PFSK-1 (cell line): ENCODE measurements around the gene PC.

Experiments used
- FOXP2 ChIP-seq: optimal IDR thresholded peaks from 2 replicates; pipeline ENCODE3; 2011; ENCODE audit warnings: borderline replicate concordance, control low read depth, inconsistent platforms; ENCODE audit not compliant: insufficient read depth; ENCODE audit errors: extremely low read length, extremely low read depth
- POLR2AphosphoS5 ChIP-seq: IDR thresholded peaks from 2 replicates; pipeline ENCODE4 v1.6.1; 2012; ENCODE audit warnings: low read depth, mild to moderate bottlenecking, control low read depth, low read length, moderate library complexity
- REST ChIP-seq, 2 experiments: IDR thresholded peaks; 2 replicates each; pipeline versions ENCODE4 v1.6.1 to v1.8.0; 2011 to 2012; ENCODE audit warnings: low read depth in 2 of 2, low read length in 2 of 2, control low read depth in 1 of 2, inconsistent platforms in 1 of 2, mild to moderate bottlenecking in 1 of 2, moderate library complexity in 1 of 2; ENCODE audit not compliant: insufficient read depth in 1 of 2
- SIN3A ChIP-seq: IDR thresholded peaks from 2 replicates; pipeline ENCODE4 v1.6.1; 2012; ENCODE audit warnings: mild to moderate bottlenecking, low read length, moderate library complexity, borderline replicate concordance; ENCODE audit not compliant: insufficient read depth
- TAF1 ChIP-seq: IDR thresholded peaks from 2 replicates; pipeline ENCODE4 v1.6.1; 2012; ENCODE audit warnings: low read length, control low read depth, borderline replicate concordance; ENCODE audit not compliant: insufficient read depth

The PC gene

GRCh38 chr11:66904981-66905521 is 53.1 kb downstream of the PC start:
- TF ChIP-seq FOXP2, result no peak

GRCh38 chr11:66904561-66904960 is 53.6 kb downstream of the PC start:
- TF ChIP-seq FOXP2 (no peak), TAF1 (no peak), SIN3A (no peak), POLR2AphosphoS5 (no peak), REST (IDR thresholded peaks at IDR 0.05; ENCODE audit: insufficient read depth in 1 of 2, low read depth in 2 of 2, low read length in 2 of 2) (no peak)

GRCh38 chr11:66904055-66904454 is 54.1 kb downstream of the PC start:
- no peak for TF ChIP-seq REST (IDR thresholded peaks at IDR 0.05; ENCODE audit: insufficient read depth in 1 of 2, low read depth in 2 of 2, low read length in 2 of 2)
- no peak for TF ChIP-seq POLR2AphosphoS5
- no peak for TF ChIP-seq FOXP2
- no peak for TF ChIP-seq TAF1

GRCh38 chr11:66902486-66903177 is 55.6 kb downstream of the PC start:
- TF ChIP-seq TAF1 (no peak), SIN3A (no peak), REST (IDR thresholded peaks at IDR 0.05; ENCODE audit: insufficient read depth in 1 of 2, low read depth in 2 of 2, low read length in 2 of 2) (no peak), FOXP2 (no peak), POLR2AphosphoS5 (no peak)

GRCh38 chr11:66901964-66902390 is 56.2 kb downstream of the PC start:
- TF ChIP-seq FOXP2, result no peak
- no peak for TF ChIP-seq SIN3A
- no peak for TF ChIP-seq REST (IDR thresholded peaks at IDR 0.05; ENCODE audit: insufficient read depth in 1 of 2, low read depth in 2 of 2, low read length in 2 of 2)
- no peak for TF ChIP-seq POLR2AphosphoS5
- no peak for TF ChIP-seq TAF1
